Nucleus accumbens (tissue), 56 donors: Measurements from ENCODE around the gene RXRB.
A peak's percentile ranks its signal among the peaks of the same experiment; 100 is the strongest.
"Not testable (repeated sequence)": the region's sequence is repeated elsewhere in the genome, so short reads cannot be mapped to it uniquely, and the experiment has no call there.

ENCODE experiments used
- DNase-seq, 56 donors: peaks; one replicate each; lab custom pipeline; 2025; lab: John Stamatoyannopoulos, UW

Gene RXRB

GRCh38 chr6:33167374-33168283 is 32.8 kb downstream of the RXRB start:
- no peak for DNase-seq

- DNase-seq: no peak
Measured at GRCh38 chr6:33166811-33167210, 33.7 kb downstream of the RXRB start.

- no peak for DNase-seq
Measured at GRCh38 chr6:33166363-33166762, 34.1 kb downstream of the RXRB start.

DNA sequence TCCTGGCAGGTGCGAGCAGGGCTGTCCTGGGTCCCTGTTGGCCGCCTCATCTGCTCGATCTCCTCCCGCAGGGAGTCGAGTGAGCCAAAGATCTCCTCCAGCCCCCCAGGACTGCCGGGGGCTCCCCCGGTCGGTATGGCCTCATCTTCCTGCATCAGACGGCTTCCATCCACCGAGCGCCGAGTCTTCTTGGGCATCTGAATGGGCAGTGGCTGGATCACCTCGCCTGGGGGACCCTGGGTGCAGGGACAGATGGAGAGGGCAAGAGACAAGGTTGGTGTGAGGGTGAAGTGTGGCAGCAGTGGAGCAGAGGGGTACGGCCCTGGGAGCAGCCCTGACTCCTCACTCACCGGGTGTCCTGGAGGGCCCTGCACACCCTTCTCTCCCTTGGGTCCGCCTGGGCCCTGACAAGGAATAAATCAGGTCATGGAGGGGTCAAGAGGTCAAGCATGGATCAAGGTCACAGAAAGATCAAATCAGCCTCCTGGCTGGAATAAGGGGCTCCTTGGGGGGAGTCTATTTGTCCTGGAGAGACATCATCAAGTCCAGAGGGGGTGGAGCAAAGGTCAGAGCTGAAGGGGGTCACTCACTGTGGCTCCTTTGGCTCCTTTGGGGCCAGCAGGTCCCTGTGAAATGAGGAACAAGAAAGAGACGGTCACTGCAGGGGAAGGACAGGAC is 34.7 kb downstream of the RXRB start:
- DNase-seq: no peak

- DNase-seq: no peak
Measured at GRCh38 chr6:33164665-33165373, 35.6 kb downstream of the RXRB start.

GRCh38 chr6:33164176-33164575 is 36.3 kb downstream of the RXRB start:
- DNase-seq: no peak

DNA sequence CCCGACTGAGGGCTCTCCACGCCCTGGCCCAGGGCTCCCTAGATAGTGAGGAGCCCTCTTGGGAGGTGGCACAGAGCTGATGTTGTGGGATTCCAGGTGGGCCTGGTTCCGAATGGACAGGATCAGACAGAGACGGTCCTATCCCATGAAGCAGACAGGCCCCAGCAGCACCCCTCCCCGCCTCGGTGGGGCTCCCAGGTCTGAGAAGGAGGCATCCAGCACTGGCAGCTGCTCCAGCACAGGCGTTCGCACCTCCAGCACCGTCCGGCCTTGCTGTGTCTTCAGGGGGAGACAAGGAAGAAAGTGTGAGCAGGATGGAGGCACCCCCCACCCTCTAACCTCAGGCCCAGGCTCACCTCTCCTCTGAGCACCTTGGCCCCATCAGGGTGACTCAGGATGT is 36.9 kb downstream of the RXRB start:
- no peak for DNase-seq

GRCh38 chr6:33161354-33162331 is 38.8 kb downstream of the RXRB start:
- DNase-seq: peak in 50 of 56 donors; percentile 14 to 84 (median 53)

DNA sequence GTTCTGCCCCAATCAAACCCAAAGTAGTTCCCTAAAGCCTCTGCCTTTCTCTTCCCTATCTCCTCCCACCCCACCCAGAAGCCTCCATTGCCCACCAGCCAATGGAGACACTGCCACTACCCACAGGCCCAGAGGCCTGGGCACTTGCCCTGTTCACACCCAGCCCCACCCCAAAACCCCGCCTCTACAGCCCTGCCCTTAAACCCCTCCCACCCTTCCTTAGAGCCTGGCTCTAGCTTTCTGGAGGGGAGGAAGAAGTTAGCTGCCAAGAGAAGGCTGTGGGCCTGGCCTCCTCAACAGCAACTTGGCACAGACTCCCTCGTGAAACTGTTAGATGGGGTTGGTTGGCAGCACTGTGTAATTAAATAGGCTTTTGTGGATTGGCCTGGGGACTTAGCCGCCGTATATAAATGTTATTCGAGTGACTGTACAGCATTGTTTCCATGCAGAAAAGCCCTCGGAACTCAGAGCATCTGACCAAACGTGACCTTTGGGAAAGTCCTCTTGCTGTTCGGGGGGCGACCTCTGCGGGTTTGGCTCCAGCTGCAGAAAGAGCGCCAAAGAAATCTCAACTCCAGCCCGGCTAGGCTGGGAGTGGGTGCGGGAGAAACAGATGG is 39.6 kb downstream of the RXRB start:
- peak in 18 of 56 donors; percentile 5 to 48 (median 16) for DNase-seq

- DNase-seq: no peak
Measured at GRCh38 chr6:33160096-33160495, 40.4 kb downstream of the RXRB start.

DNA sequence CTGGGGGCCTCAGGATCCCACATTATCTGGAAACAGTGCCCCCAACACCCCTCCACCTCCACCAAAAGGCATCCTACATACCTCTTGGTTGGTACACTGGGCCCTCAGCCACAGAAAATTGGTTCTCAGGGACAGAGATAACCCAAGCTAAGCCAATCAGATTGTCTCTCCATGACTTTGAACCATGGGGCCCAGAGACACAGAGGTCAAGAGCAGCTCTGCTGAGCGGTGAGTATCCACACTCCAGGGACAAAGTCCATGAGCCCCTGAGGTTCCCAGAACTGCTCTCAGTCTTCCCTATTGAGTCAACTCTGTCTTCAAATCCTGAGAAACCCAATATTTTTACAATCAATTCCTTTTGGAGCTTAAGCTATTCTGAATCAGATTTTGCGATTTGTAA is 43.5 kb downstream of the RXRB start:
- no peak for DNase-seq

GRCh38 chr6:33156561-33156960 is 43.9 kb downstream of the RXRB start:
- no peak for DNase-seq

GRCh38 chr6:33154349-33154748 is 46.1 kb downstream of the RXRB start:
- DNase-seq: no peak

DNA sequence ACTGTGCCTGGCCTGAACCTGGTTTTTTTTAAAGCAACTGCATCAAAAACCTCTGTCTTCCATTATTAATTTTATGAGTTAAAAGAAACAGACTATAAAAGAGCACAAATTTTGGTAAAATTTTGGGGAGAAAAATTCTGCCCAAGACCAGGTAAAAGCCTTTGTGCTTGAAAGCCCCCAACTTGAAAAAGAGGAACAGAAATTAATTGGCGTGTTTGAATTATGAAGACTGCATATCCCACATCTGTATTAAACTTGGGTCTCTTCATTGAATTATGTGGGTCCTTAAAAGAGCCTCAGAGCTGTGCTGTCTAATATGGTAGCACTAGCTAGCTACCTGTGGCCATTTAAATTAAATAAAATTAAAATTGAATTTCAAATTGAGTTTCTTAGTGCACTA is 49.4 kb downstream of the RXRB start:
- no peak for DNase-seq

GRCh38 chr6:33150560-33150959 is 49.9 kb downstream of the RXRB start:
- not testable (repeated sequence) for DNase-seq

GRCh38 chr6:33147807-33148666 is 52.4 kb downstream of the RXRB start:
- DNase-seq: peak in 7 of 56 donors; percentile 0 to 34 (median 12)

DNA sequence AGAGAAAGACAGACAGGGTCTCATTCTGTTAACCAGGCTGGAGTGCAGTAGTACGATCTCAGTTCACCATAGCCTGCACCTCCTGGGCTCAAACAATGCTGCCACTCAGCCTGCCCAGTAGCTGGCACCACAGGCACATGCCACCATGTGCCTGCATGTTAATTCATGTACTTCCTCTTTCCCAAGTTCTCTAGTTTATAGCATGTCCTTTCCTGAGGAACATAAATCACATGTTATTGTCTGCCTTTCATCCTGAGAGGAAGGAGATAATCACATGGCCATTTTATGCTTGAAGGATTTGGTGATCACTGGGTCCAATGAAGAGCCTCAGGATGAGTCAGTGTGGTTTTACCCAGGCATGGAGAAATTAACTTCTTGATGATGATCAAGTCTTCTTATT is 56.1 kb downstream of the RXRB start:
- peak in 7 of 56 donors; percentile 1 to 18 (median 6) for DNase-seq
